HFF-Myc (cell line): Measurements from ENCODE around the gene RCBTB1.

Experiments used
- DNase-seq: peaks from one replicate; pipeline ENCODE4 v3.0.0-alpha.2; 2011; ENCODE audit warnings: low read depth; ENCODE audit errors: extremely low read depth
- H3K4me3 ChIP-seq: replicated peaks from 2 replicates; pipeline ENCODE4 v1.5.1; 2011; ENCODE audit warnings: low read depth, mild to moderate bottlenecking, control low read depth, low read length
- TF ChIP-seq, protein P1 (sequence below): IDR thresholded peaks from 2 replicates; pipeline ENCODE4 v1.5.1; 2012; ENCODE audit warnings: mild to moderate bottlenecking, low read depth, low read length, control low read depth; ENCODE audit errors: missing control alignments

The RCBTB1 gene

GRCh38 chr13:49533591-49534269 lies 51.6 kb downstream of the RCBTB1 start:
- no peak overlapping the region for H3K4me3 ChIP-seq
- TF ChIP-seq, protein P1, sequence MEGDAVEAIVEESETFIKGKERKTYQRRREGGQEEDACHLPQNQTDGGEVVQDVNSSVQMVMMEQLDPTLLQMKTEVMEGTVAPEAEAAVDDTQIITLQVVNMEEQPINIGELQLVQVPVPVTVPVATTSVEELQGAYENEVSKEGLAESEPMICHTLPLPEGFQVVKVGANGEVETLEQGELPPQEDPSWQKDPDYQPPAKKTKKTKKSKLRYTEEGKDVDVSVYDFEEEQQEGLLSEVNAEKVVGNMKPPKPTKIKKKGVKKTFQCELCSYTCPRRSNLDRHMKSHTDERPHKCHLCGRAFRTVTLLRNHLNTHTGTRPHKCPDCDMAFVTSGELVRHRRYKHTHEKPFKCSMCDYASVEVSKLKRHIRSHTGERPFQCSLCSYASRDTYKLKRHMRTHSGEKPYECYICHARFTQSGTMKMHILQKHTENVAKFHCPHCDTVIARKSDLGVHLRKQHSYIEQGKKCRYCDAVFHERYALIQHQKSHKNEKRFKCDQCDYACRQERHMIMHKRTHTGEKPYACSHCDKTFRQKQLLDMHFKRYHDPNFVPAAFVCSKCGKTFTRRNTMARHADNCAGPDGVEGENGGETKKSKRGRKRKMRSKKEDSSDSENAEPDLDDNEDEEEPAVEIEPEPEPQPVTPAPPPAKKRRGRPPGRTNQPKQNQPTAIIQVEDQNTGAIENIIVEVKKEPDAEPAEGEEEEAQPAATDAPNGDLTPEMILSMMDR = no peak
- DNase-seq = no peak

GRCh38 chr13:49533011-49533410 lies 52.3 kb downstream of the RCBTB1 start:
- no peak overlapping the region for H3K4me3 ChIP-seq
- no peak for DNase-seq
- TF ChIP-seq, protein P1 = no peak

DNA sequence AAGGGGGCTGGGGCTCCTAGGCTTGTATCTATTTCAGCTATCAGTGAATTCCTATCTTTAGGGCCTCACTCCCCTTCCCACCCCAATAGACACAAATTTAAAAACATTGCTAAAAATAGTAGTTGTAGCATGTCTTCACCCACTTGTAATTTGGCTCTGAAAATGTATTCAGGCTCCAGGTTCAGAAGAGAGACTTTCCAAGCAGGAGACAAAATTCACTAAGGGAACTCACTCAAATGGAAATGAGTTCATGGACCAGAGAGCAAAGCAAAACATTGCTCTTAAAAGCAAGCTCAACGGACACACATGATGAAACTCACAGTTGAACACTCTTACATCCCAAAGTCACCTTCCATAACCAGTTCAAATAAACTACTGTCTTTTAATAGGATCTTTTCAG lies 52.8 kb downstream of the RCBTB1 start:
- TF ChIP-seq, protein P1 = no peak
- H3K4me3 ChIP-seq = no peak overlapping the region

GRCh38 chr13:49530457-49530856 lies 54.9 kb downstream of the RCBTB1 start:
- TF ChIP-seq, protein P1 = no peak
- H3K4me3 ChIP-seq = no peak overlapping the region
- no peak for DNase-seq

More for the DNA sequence above, 52.8 kb downstream of the RCBTB1 start:
- no peak for DNase-seq

GRCh38 chr13:49528161-49528560 lies 57.2 kb downstream of the RCBTB1 start:
- TF ChIP-seq, protein P1 = no peak

DNA sequence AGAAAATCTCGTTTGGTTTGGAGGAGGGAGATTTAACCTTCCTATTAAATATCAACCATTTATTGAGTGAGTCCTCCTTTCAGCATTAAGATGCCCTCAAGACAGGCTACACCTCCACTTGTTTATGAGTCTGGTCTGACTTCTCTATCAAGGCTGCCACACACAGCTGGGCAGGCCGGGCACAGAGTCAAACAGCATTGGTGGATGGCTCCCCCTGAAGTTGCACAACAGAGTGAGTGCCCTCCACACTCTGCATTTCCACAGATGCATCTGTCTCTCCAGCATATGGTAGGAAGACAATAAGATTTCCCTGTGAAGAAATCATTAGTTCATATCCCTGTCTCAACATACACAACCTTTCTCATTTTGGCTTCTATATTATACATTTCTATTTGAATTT lies 58.2 kb downstream of the RCBTB1 start:
- no peak overlapping the region for H3K4me3 ChIP-seq
- TF ChIP-seq, protein P1 = no peak
- DNase-seq = no peak

More at GRCh38 chr13:49528161-49528560, 57.2 kb downstream of the RCBTB1 start:
- no peak for DNase-seq
- H3K4me3 ChIP-seq = no peak overlapping the region
